H1 (cell line): ENCODE data around the gene ATP6V1G3. TPM values are rescaled to one million over a fixed set of nuclear protein-coding genes. Genes with fewer than 3 reads are reported as not detected.

Experiments
- CTCF ChIA-PET: fragments of 300-600 bp; sonication (Branson Sonifier 250); formaldehyde crosslinking; loops from one replicate; lab custom pipeline; 2021; ENCODE audit not compliant: partially characterized antibody; lab: Charles Lee
- POLR2A ChIA-PET: fragments of 300-600 bp; sonication (Branson Sonifier 250); formaldehyde crosslinking; loops from one replicate; lab custom pipeline; 2021; ENCODE audit warnings: inconsistent platforms; ENCODE audit not compliant: partially characterized antibody; lab: Charles Lee
- DNase-seq, 2 experiments: peaks; one replicate each; pipeline versions ENCODE4 v3.0.0 to v3.0.0-alpha.2; 2010 to 2022; ENCODE audit warnings: low spot score in 2 of 2, low read depth in 1 of 2, mixed read lengths in 1 of 2
- FAIRE-seq: peaks from 2 replicates; lab custom pipeline; 2011; peaks lifted over from hg19 to GRCh38; lab: Jason Lieb, UNC
- H2AFZ ChIP-seq: 2 replicates; pipeline ENCODE4 v1.8.1; 2012; ENCODE audit warnings: low read length, inconsistent platforms
- H2AK5ac ChIP-seq: 2 replicates; pipeline ENCODE4 v1.6.1; 2013; ENCODE audit warnings: low read depth, low read length
- H2BK120ac ChIP-seq: replicated peaks from 2 replicates; pipeline ENCODE3; 2013; ENCODE audit warnings: low read depth, low read length, inconsistent platforms
- H2BK12ac ChIP-seq: 2 replicates; pipeline ENCODE4 v1.6.1; 2013; ENCODE audit warnings: low read depth, low read length
- H2BK15ac ChIP-seq: 2 replicates; pipeline ENCODE4 v1.6.1; 2013; ENCODE audit warnings: low read length
- H2BK20ac ChIP-seq: 2 replicates; pipeline ENCODE4 v1.6.1; 2013; ENCODE audit warnings: low read length
- H2BK5ac ChIP-seq: 2 replicates; pipeline ENCODE4 v1.6.1; 2013; ENCODE audit warnings: low read depth, low read length
- H3K14ac ChIP-seq: 2 replicates; pipeline ENCODE4 v1.6.1; 2013; ENCODE audit warnings: inconsistent platforms; ENCODE audit not compliant: insufficient read length
- H3K18ac ChIP-seq: 2 replicates; pipeline ENCODE4 v1.6.1; 2013; ENCODE audit warnings: low read length; ENCODE audit errors: extremely low read depth
- H3K23ac ChIP-seq: 2 replicates; pipeline ENCODE4 v1.6.1; 2013; ENCODE audit warnings: inconsistent platforms; ENCODE audit not compliant: insufficient read length
- H3K23me2 ChIP-seq: 2 replicates; pipeline ENCODE4 v1.6.1; 2013; ENCODE audit warnings: low read depth, low read length
- H3K27ac ChIP-seq: 2 replicates; pipeline ENCODE4 v1.6.1; 2011; ENCODE audit warnings: low read depth, low read length, inconsistent platforms
- H3K27me3 ChIP-seq, 4 experiments: replicated peaks in 1 of 4; 1 replicate in 1 of 4; 2 replicates in 3 of 4; pipeline versions ENCODE4 v1.6.1 to v1.8.1; 2011 to 2013; ENCODE audit warnings: low read length in 3 of 4, mild to moderate bottlenecking in 3 of 4, inconsistent platforms in 2 of 4, mixed read lengths in 2 of 4, moderate library complexity in 1 of 4; ENCODE audit not compliant: control insufficient read depth in 3 of 4, insufficient read depth in 3 of 4; ENCODE audit errors: extremely low read depth in 1 of 4
- H3K36me3 ChIP-seq, 4 experiments: 2 replicates each; pipeline versions ENCODE4 v1.6.1 to v1.8.1; 2011 to 2013; ENCODE audit warnings: mild to moderate bottlenecking in 4 of 4, low read length in 3 of 4, moderate library complexity in 2 of 4, control low read depth in 1 of 4, inconsistent platforms in 1 of 4; ENCODE audit not compliant: insufficient read depth in 4 of 4, control insufficient read depth in 2 of 4
- H3K4ac ChIP-seq: replicated peaks from 2 replicates; pipeline ENCODE3; 2013; ENCODE audit warnings: low read length, low read depth, mixed read lengths, inconsistent platforms; ENCODE audit not compliant: insufficient read length
- H3K4me1 ChIP-seq, 4 experiments: replicated peaks in 1 of 4; 1 replicate in 1 of 4; 2 replicates in 3 of 4; pipeline versions ENCODE4 v1.6.1 to v1.8.1; 2011 to 2013; ENCODE audit warnings: low read length in 3 of 4, inconsistent platforms in 2 of 4, mixed read lengths in 1 of 4; ENCODE audit not compliant: insufficient read depth in 4 of 4, control insufficient read depth in 3 of 4
- H3K4me2 ChIP-seq, 2 experiments: 2 replicates each; pipeline versions ENCODE4 v1.6.1 to v1.8.1; 2011 to 2013; ENCODE audit warnings: low read depth in 2 of 2, low read length in 2 of 2, control low read depth in 1 of 2, inconsistent platforms in 1 of 2, mild to moderate bottlenecking in 1 of 2; ENCODE audit not compliant: insufficient read depth in 1 of 2
- H3K4me3 ChIP-seq, 4 experiments: fragments of 200-600, 300-600 bp in 1 of 4; sonication (generic), shearing (Covaris generic), sonication (Bioruptor Twin) in 1 of 4; 2 replicates each; pipeline versions ENCODE4 v1.5.1 to v1.8.1; 2011 to 2016; ENCODE audit warnings: low read length in 4 of 4, low read depth in 3 of 4, control low read depth in 2 of 4, inconsistent platforms in 2 of 4, mild to moderate bottlenecking in 2 of 4, mixed read lengths in 1 of 4, moderate library complexity in 1 of 4; ENCODE audit not compliant: insufficient read depth in 2 of 4; ENCODE audit errors: extremely low read depth in 1 of 4
- H3K56ac ChIP-seq: replicated peaks from 2 replicates; pipeline ENCODE3; 2013; ENCODE audit warnings: low read depth, mild to moderate bottlenecking, mixed read lengths, low read length, inconsistent platforms; ENCODE audit not compliant: insufficient read length
- H3K79me1 ChIP-seq: 2 replicates; pipeline ENCODE4 v1.6.1; 2013; ENCODE audit warnings: low read depth, low read length, control low read depth
- H3K79me2 ChIP-seq, 2 experiments: 2 replicates each; pipeline versions ENCODE4 v1.6.1 to v1.8.1; 2012 to 2013; ENCODE audit warnings: low read length in 2 of 2, mild to moderate bottlenecking in 2 of 2, inconsistent platforms in 1 of 2; ENCODE audit not compliant: insufficient read depth in 2 of 2, control insufficient read depth in 1 of 2
- H3K9ac ChIP-seq, 4 experiments: replicated peaks in 1 of 4; 1 replicate in 1 of 4; 2 replicates in 3 of 4; pipeline versions ENCODE4 v1.6.1 to v1.8.1; 2011 to 2013; ENCODE audit warnings: low read depth in 3 of 4, low read length in 3 of 4, control low read depth in 2 of 4, mild to moderate bottlenecking in 2 of 4, moderate library complexity in 2 of 4, inconsistent platforms in 1 of 4; ENCODE audit errors: extremely low read depth in 1 of 4
- H3K9me3 ChIP-seq, 2 experiments: 2 replicates each; pipeline versions ENCODE4 v1.6.1 to v1.8.1; 2012 to 2013; ENCODE audit warnings: mild to moderate bottlenecking in 2 of 2, moderate library complexity in 2 of 2, control low read depth in 1 of 2, inconsistent platforms in 1 of 2, low read depth in 1 of 2, low read length in 1 of 2, mixed read lengths in 1 of 2; ENCODE audit not compliant: insufficient read depth in 2 of 2
- H4K20me1 ChIP-seq, 2 experiments: replicated peaks in 1 of 2; 2 replicates each; pipeline versions ENCODE3 to v1.8.1; 2011 to 2013; ENCODE audit warnings: inconsistent platforms in 2 of 2, low read length in 2 of 2, mild to moderate bottlenecking in 1 of 2; ENCODE audit not compliant: insufficient read depth in 2 of 2, control insufficient read depth in 1 of 2
- H4K5ac ChIP-seq: 2 replicates; pipeline ENCODE4 v1.6.1; 2013; ENCODE audit warnings: low read length, low read depth, mixed read lengths, inconsistent platforms; ENCODE audit not compliant: insufficient read length
- H4K8ac ChIP-seq: 2 replicates; pipeline ENCODE4 v1.8.0; 2013; ENCODE audit warnings: mild to moderate bottlenecking, moderate library complexity, low read length, inconsistent platforms; ENCODE audit not compliant: insufficient read depth; ENCODE audit errors: extremely low read depth
- H4K91ac ChIP-seq: replicated peaks from 2 replicates; pipeline ENCODE3; 2013; ENCODE audit warnings: low read length, mixed read lengths, inconsistent platforms; ENCODE audit not compliant: insufficient read length
- CBX5 ChIP-seq: fragments of 300-800, 300-1000 bp; sonication (generic); IDR thresholded peaks from 2 replicates; pipeline ENCODE4 v1.7.1; 2016; ENCODE audit warnings: antibody characterized with exemption, low read length, low read depth
- CHD2 ChIP-seq: IDR thresholded peaks from 2 replicates; pipeline ENCODE4 v1.6.1; 2012; ENCODE audit warnings: low read length, improper control_type of control experiment
- E2F6 ChIP-seq: IDR thresholded peaks from 2 replicates; pipeline ENCODE4 v1.6.1; 2012; ENCODE audit warnings: inconsistent platforms
- FOSL1 ChIP-seq: IDR thresholded peaks from 2 replicates; pipeline ENCODE4 v1.6.1; 2011; ENCODE audit warnings: mild to moderate bottlenecking, low read depth, low read length, moderate library complexity; ENCODE audit not compliant: insufficient read depth
- HDAC6 ChIP-seq: IDR thresholded peaks from one replicate; pipeline ENCODE4 v1.7.1; 2012; ENCODE audit warnings: low read depth, mild to moderate bottlenecking, inconsistent platforms, low read length, moderate library complexity
- KDM4A ChIP-seq: IDR thresholded peaks from one replicate; pipeline ENCODE4 v1.7.1; 2012; ENCODE audit warnings: low read depth, mild to moderate bottlenecking, moderate library complexity, low read length, inconsistent platforms; ENCODE audit not compliant: severe bottlenecking
- MAFK ChIP-seq: IDR thresholded peaks from 2 replicates; pipeline ENCODE4 v1.6.1; 2012; ENCODE audit warnings: low read depth, mild to moderate bottlenecking, improper control_type of control experiment, low read length
- POU5F1 ChIP-seq: IDR thresholded peaks from 2 replicates; pipeline ENCODE4 v1.6.1; 2011; ENCODE audit warnings: low read depth, mild to moderate bottlenecking, low read length, moderate library complexity
- SRF ChIP-seq: IDR thresholded peaks from 2 replicates; pipeline ENCODE4 v1.6.1; 2011; ENCODE audit warnings: mild to moderate bottlenecking, low read depth, low read length, moderate library complexity
- TBP ChIP-seq: IDR thresholded peaks from 2 replicates; pipeline ENCODE4 v1.6.1; 2011; ENCODE audit warnings: low read depth, low read length, improper control_type of control experiment
- TCF12 ChIP-seq: IDR thresholded peaks from 2 replicates; pipeline ENCODE4 v1.6.1; 2011; ENCODE audit warnings: low read depth, mild to moderate bottlenecking, low read length
- YY1 ChIP-seq: IDR thresholded peaks from 2 replicates; pipeline ENCODE4 v1.6.1; 2011; ENCODE audit warnings: low read depth, mild to moderate bottlenecking, low read length
- polyA plus RNA-seq, 7 experiments: library from polyadenylated mRNA; depleted of rRNA in 3 of 7; stranded (reverse) in 5 of 7; unstranded in 2 of 7; fragments of >200 nt in 5 of 7; fragments of 200-250 nt in 2 of 7; gene quantifications; 1 replicate in 5 of 7; 2 replicates in 1 of 7; 4 replicates in 1 of 7; pipeline versions ENCODE4 v1.2.1 to v1.2.3, GENCODE V29; 2011 to 2013; ENCODE audit warnings: missing spikeins in 2 of 7, mixed read lengths in 2 of 7
- total RNA-seq: library from RNA; stranded (reverse); fragmentation: NEBNext Ultra II Directional; extraction: Animal tissue kit (Norgen Biotek cat#: 25700); gene quantifications from 2 replicates; pipeline ENCODE4 v1.2.1, GENCODE V29; 2021

ATP6V1G3 gene
- total and polyA plus RNA-seq, 2 of the 8 experiments (the other 6 are each of a cell fraction or from before 2014, with no cell fraction given) = not detected

GRCh38 chr1:198540580-198540979 is at the start of gene ATP6V1G3 (continued):
- TF ChIP-seq YY1 = no peak

- no peaks in the 10 kb centered on the region for H3K27me3 ChIP-seq
- no peak overlapping the region for H2BK20ac ChIP-seq
- 0 out of 2 replicates have a peak, but pooled peaks cover 2% of the 10 kb centered on the region for H3K23me2 ChIP-seq
- H2BK15ac ChIP-seq = no peak overlapping the region
- H4K91ac ChIP-seq = no peak overlapping the region
- no peak overlapping the region for H2BK5ac ChIP-seq
- H3K9me3 ChIP-seq = peaks cover 0 to 4% of the 10 kb centered on the region in 2 experiments; a peak in 1 of 4 replicates
- H2AK5ac ChIP-seq = no peak overlapping the region
- ChIA-PET POLR2A (no interaction called here), CTCF (interaction anchor here (1.2 kb wide), 1 partner anchor 51 kb away, joined by 3 read pairs; no protein-coding TSS in a partner anchor)
- no peaks in the 10 kb centered on the region for H3K4me1 ChIP-seq
- H3K79me1 ChIP-seq = no peaks in the 10 kb centered on the region
- H3K79me2 ChIP-seq = no peaks in the 10 kb centered on the region
- FAIRE-seq (no peak), DNase-seq (no peak)
- H3K56ac ChIP-seq = no peak overlapping the region
- H3K9ac ChIP-seq = no peak overlapping the region
- no peak overlapping the region for H4K5ac ChIP-seq
- H3K4me2 ChIP-seq = no peak overlapping the region
- H3K23ac ChIP-seq = no peak overlapping the region
- no peak overlapping the region for H3K18ac ChIP-seq
- H3K36me3 ChIP-seq = no peaks in the 10 kb centered on the region
- no peak overlapping the region for H3K4me3 ChIP-seq
- H3K14ac ChIP-seq = no peak overlapping the region
- H2BK12ac ChIP-seq = no peak overlapping the region
- H2AFZ ChIP-seq = no peak overlapping the region
- no peak overlapping the region for H4K8ac ChIP-seq
- no peaks in the 10 kb centered on the region for H4K20me1 ChIP-seq
- no peak overlapping the region for H3K4ac ChIP-seq
- no peak overlapping the region for H2BK120ac ChIP-seq
- no peak overlapping the region for H3K27ac ChIP-seq
- TF ChIP-seq POU5F1 (no peak), CBX5 (no peak), TCF12 (no peak), SRF (no peak), FOSL1 (no peak), KDM4A (no peak), E2F6 (no peak), CHD2 (no peak), HDAC6 (no peak), MAFK (no peak), TBP (no peak)
Observed at GRCh38 chr1:198588845-198589244, 48.4 kb upstream of the ATP6V1G3 start.
